Liver (tissue), 3 donors: ENCODE results near the gene ZNF318.

Source experiments
- EGR1 ChIP-seq, 2 donors: IDR thresholded peaks; 2 replicates each; pipeline ENCODE4 v1.6.1; 2016 to 2018; ENCODE audit warnings: antibody characterized with exemption in 2 of 2, low read depth in 2 of 2
- FOXA1 ChIP-seq: IDR thresholded peaks from 2 replicates; pipeline ENCODE4 v1.6.1; 2016; ENCODE audit warnings: antibody characterized with exemption
- GABPA ChIP-seq, 2 donors: IDR thresholded peaks in 1 of 2; conservative IDR thresholded peaks in 1 of 2; 2 replicates each; pipeline ENCODE4 v1.6.1; 2016; ENCODE audit warnings: antibody characterized with exemption in 2 of 2, mild to moderate bottlenecking in 1 of 2, moderate library complexity in 1 of 2
- HNF4G ChIP-seq: IDR thresholded peaks from 2 replicates; pipeline ENCODE4 v1.6.1; 2016; ENCODE audit warnings: antibody characterized with exemption
- JUND ChIP-seq, 2 donors: IDR thresholded peaks; 2 replicates each; pipeline ENCODE4 v1.6.1; 2016; ENCODE audit warnings: antibody characterized with exemption in 2 of 2
- NR2F2 ChIP-seq: IDR thresholded peaks from 2 replicates; pipeline ENCODE4 v1.6.1; 2016; ENCODE audit warnings: antibody characterized with exemption
- RAD21 ChIP-seq, 2 donors: IDR thresholded peaks; 2 replicates each; pipeline ENCODE4 v1.6.1; 2016; ENCODE audit warnings: antibody characterized with exemption in 2 of 2, mild to moderate bottlenecking in 2 of 2
- SP1 ChIP-seq: IDR thresholded peaks from 2 replicates; pipeline ENCODE4 v1.6.1; 2018; ENCODE audit warnings: antibody characterized with exemption, mild to moderate bottlenecking
- TAF1 ChIP-seq: conservative IDR thresholded peaks from 2 replicates; pipeline ENCODE4 v1.6.1; 2016; ENCODE audit warnings: antibody characterized with exemption, mild to moderate bottlenecking
- YY1 ChIP-seq: IDR thresholded peaks from 2 replicates; pipeline ENCODE4 v1.6.1; 2016; ENCODE audit warnings: antibody characterized with exemption, mild to moderate bottlenecking
- TF ChIP-seq, protein P1 (sequence below): fragments of 150-350 bp; IDR thresholded peaks from 2 replicates; pipeline ENCODE4 v1.5.1; 2017; ENCODE audit warnings: improper control_type of control experiment, low read depth, low read length; ENCODE audit not compliant: missing input control
- TF ChIP-seq, protein P2 (sequence below): IDR thresholded peaks from 2 replicates; pipeline ENCODE4 v1.6.1; 2016; ENCODE audit warnings: antibody characterized with exemption, mild to moderate bottlenecking
- TF ChIP-seq, protein P3 (sequence below): IDR thresholded peaks from 2 replicates; pipeline ENCODE4 v1.6.1; 2016; ENCODE audit warnings: antibody characterized with exemption
- TF ChIP-seq, protein P4 (sequence below): IDR thresholded peaks from 2 replicates; pipeline ENCODE4 v1.6.1; 2016; ENCODE audit warnings: antibody characterized with exemption
- donor health status: healthy.
- donor health status: healthy.

DNA sequence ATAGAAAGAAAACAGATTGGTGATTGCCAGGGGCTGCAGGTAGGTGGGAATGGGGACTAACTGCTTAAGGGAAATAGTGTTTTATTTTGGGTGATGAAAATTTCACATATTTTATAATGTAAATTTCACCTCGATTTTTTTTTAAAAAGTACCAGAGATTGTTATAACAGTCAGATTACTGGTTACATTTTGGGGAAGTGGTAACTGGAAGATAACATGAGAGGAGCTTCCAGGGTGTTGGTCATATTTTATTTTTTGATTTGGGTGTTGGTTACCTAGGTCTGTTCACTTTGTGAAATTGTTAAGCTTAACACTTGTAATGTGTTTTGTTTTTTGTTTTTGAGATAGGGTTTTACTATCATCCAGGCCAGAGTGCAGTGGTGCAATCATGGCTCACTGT lies 43.6 kb downstream of the ZNF318 start:
- TF ChIP-seq, protein P1, sequence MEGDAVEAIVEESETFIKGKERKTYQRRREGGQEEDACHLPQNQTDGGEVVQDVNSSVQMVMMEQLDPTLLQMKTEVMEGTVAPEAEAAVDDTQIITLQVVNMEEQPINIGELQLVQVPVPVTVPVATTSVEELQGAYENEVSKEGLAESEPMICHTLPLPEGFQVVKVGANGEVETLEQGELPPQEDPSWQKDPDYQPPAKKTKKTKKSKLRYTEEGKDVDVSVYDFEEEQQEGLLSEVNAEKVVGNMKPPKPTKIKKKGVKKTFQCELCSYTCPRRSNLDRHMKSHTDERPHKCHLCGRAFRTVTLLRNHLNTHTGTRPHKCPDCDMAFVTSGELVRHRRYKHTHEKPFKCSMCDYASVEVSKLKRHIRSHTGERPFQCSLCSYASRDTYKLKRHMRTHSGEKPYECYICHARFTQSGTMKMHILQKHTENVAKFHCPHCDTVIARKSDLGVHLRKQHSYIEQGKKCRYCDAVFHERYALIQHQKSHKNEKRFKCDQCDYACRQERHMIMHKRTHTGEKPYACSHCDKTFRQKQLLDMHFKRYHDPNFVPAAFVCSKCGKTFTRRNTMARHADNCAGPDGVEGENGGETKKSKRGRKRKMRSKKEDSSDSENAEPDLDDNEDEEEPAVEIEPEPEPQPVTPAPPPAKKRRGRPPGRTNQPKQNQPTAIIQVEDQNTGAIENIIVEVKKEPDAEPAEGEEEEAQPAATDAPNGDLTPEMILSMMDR: no peak
- TF ChIP-seq SP1: no peak
- no peak for TF ChIP-seq HNF4G
- TF ChIP-seq, protein P2, sequence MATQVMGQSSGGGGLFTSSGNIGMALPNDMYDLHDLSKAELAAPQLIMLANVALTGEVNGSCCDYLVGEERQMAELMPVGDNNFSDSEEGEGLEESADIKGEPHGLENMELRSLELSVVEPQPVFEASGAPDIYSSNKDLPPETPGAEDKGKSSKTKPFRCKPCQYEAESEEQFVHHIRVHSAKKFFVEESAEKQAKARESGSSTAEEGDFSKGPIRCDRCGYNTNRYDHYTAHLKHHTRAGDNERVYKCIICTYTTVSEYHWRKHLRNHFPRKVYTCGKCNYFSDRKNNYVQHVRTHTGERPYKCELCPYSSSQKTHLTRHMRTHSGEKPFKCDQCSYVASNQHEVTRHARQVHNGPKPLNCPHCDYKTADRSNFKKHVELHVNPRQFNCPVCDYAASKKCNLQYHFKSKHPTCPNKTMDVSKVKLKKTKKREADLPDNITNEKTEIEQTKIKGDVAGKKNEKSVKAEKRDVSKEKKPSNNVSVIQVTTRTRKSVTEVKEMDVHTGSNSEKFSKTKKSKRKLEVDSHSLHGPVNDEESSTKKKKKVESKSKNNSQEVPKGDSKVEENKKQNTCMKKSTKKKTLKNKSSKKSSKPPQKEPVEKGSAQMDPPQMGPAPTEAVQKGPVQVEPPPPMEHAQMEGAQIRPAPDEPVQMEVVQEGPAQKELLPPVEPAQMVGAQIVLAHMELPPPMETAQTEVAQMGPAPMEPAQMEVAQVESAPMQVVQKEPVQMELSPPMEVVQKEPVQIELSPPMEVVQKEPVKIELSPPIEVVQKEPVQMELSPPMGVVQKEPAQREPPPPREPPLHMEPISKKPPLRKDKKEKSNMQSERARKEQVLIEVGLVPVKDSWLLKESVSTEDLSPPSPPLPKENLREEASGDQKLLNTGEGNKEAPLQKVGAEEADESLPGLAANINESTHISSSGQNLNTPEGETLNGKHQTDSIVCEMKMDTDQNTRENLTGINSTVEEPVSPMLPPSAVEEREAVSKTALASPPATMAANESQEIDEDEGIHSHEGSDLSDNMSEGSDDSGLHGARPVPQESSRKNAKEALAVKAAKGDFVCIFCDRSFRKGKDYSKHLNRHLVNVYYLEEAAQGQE: no peak
- TF ChIP-seq RAD21 (IDR thresholded peaks at IDR 0.05): no peak
- TF ChIP-seq YY1: no peak
- TF ChIP-seq JUND (IDR thresholded peaks at IDR 0.05): no peak
- TF ChIP-seq, protein P3, sequence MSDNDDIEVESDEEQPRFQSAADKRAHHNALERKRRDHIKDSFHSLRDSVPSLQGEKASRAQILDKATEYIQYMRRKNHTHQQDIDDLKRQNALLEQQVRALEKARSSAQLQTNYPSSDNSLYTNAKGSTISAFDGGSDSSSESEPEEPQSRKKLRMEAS: no peak
- TF ChIP-seq FOXA1: no peak
- TF ChIP-seq EGR1 (IDR thresholded peaks at IDR 0.05; ENCODE audit: low read depth in 2 of 2): no peak
- TF ChIP-seq NR2F2: no peak
- no peak for TF ChIP-seq GABPA (IDR thresholded peaks at IDR 0.05 in 1 of 2, conservative IDR thresholded peaks at IDR 0.05 in 1 of 2)
- TF ChIP-seq, protein P4, sequence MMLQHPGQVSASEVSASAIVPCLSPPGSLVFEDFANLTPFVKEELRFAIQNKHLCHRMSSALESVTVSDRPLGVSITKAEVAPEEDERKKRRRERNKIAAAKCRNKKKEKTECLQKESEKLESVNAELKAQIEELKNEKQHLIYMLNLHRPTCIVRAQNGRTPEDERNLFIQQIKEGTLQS: no peak
- TF ChIP-seq TAF1: no peak
